Upper lobe of left lung (tissue), 6 donors: Measurements from ENCODE around the gene ALPI. TPM values are rescaled to one million over a fixed set of nuclear protein-coding genes. Genes with fewer than 3 reads are reported as not detected.
A peak's percentile ranks its signal among the peaks of the same experiment; 100 is the strongest.

Experiments
- ATAC-seq, 2 donors: fragments of 200-7000 bp; cut with Tn5 transposase; one replicate each; pipeline ENCODE4 v1.9.1; 2022; ENCODE audit warnings: mild to moderate bottlenecking in 2 of 2, moderate library complexity in 2 of 2; ENCODE audit not compliant: low FRiP score in 2 of 2
- DNase-seq, 2 donors: peaks; one replicate each; pipeline ENCODE4 v3.0.0-alpha.2; 2019 to 2020
- H3K27ac ChIP-seq, 4 donors: fragments of 200-600 bp; sonication (generic); one replicate each; pipeline ENCODE4 v1.5.1; 2016 to 2019
- H3K27me3 ChIP-seq, 4 donors: fragments of 200-600 bp; sonication (generic); one replicate each; pipeline ENCODE4 v1.5.1; 2017 to 2019
- H3K36me3 ChIP-seq, 4 donors: fragments of 200-600 bp; sonication (generic); one replicate each; pipeline ENCODE4 v1.5.1; 2016 to 2019
- H3K4me1 ChIP-seq, 4 donors: fragments of 200-600 bp; sonication (generic); one replicate each; pipeline ENCODE4 v1.5.1; 2018 to 2019
- H3K4me3 ChIP-seq, 4 donors: fragments of 200-600 bp; sonication (generic); one replicate each; pipeline ENCODE4 v1.5.1; 2017 to 2019; ENCODE audit warnings: mild to moderate bottlenecking in 2 of 4, moderate library complexity in 1 of 4
- H3K9me3 ChIP-seq, 4 donors: fragments of 200-600 bp; sonication (generic); one replicate each; pipeline ENCODE4 v1.5.1; 2018 to 2019
- CTCF ChIP-seq, 6 experiments: fragments of 450-650 bp in 4 of 6; fragments of 200-600 bp in 2 of 6; sonication (generic) in 2 of 6; IDR thresholded peaks; one replicate each; pipeline ENCODE4 v1.5.1; 2016 to 2019; ENCODE audit warnings: antibody characterized with exemption in 6 of 6
- EP300 ChIP-seq, 4 donors: sonication (generic); formaldehyde crosslinking; IDR thresholded peaks; one replicate each; pipeline ENCODE4 v1.5.1; 2017; ENCODE audit warnings: antibody characterized with exemption in 4 of 4, control low read depth in 2 of 4
- POLR2A ChIP-seq, 4 donors: fragments of 450-650 bp; IDR thresholded peaks; one replicate each; pipeline ENCODE4 v1.5.1; 2016 to 2017; ENCODE audit warnings: antibody characterized with exemption in 4 of 4, mild to moderate bottlenecking in 2 of 4
- POLR2AphosphoS5 ChIP-seq, 2 donors: sonication (generic); formaldehyde crosslinking; IDR thresholded peaks; one replicate each; pipeline ENCODE4 v1.5.1; 2017; ENCODE audit warnings: antibody characterized with exemption in 2 of 2
- WGBS, 2 donors: methylation state at CpG; one replicate each; pipeline ENCODE4 v1.1.5; 2017 to 2018; 5-methylcytosine and 5-hydroxymethylcytosine counted together
- total RNA-seq, 6 donors: library from RNA; depleted of rRNA in 4 of 6; stranded (reverse); fragments of >200 nt in 4 of 6; gene quantifications; one replicate each; pipeline versions ENCODE4 v1.1.0 to v1.2.1, GENCODE V29; 2016 to 2021
- donor health status: DM: no; HTN: no; CAD: no; lungs with moderate emphysema.
- donor health status: DM: no; HTN: yes; CAD: no; lungs with severe emphysema.

ALPI gene
- total RNA-seq, 6 donors from 2014 or later = not detected

- H3K9me3 ChIP-seq = no peaks in the 10 kb centered on the region
- 78 to 89% methylated on average over 4 to 10 of the region's 12 CpGs for WGBS, 2 donors
- peaks cover 0 to 57% (median 26%) of the 10 kb centered on the region in 4 donors for H3K27me3 ChIP-seq
- H3K4me1 ChIP-seq = peaks cover 7 to 32% (median 14%) of the 10 kb centered on the region in 4 donors
- H3K27ac ChIP-seq = no peak overlapping the region
- DNase-seq = no peak
- H3K36me3 ChIP-seq = no peaks in the 10 kb centered on the region
- TF ChIP-seq CTCF (IDR thresholded peaks at IDR 0.05) (no peak), EP300 (IDR thresholded peaks at IDR 0.05) (no peak), POLR2A (IDR thresholded peaks at IDR 0.05) (no peak), POLR2AphosphoS5 (IDR thresholded peaks at IDR 0.05) (no peak)
- no peak for ATAC-seq
- H3K4me3 ChIP-seq = no peak overlapping the region
These were observed 28.8 kb downstream of the ALPI start for GRCh38 chr2:232484628-232485347.

GRCh38 chr2:232485348-232485756, 29.4 kb downstream of the ALPI start:
- DNase-seq (peak in 1 of 2 donors; percentile 54), ATAC-seq (no peak)
- H3K4me3 ChIP-seq = no peak overlapping the region
- H3K27ac ChIP-seq = no peak overlapping the region
- TF ChIP-seq POLR2AphosphoS5 (IDR thresholded peaks at IDR 0.05) (no peak), CTCF (IDR thresholded peaks at IDR 0.05) (no peak), EP300 (IDR thresholded peaks at IDR 0.05) (no peak), POLR2A (IDR thresholded peaks at IDR 0.05) (no peak)
- H3K36me3 ChIP-seq = no peaks in the 10 kb centered on the region
- H3K4me1 ChIP-seq = peaks cover 7 to 32% (median 14%) of the 10 kb centered on the region in 4 donors
- H3K9me3 ChIP-seq = no peaks in the 10 kb centered on the region
- 8 to 9% methylated on average over 14 to 19 of the region's 22 CpGs for WGBS, 2 donors
- H3K27me3 ChIP-seq = peaks cover 0 to 57% (median 26%) of the 10 kb centered on the region in 4 donors

GRCh38 chr2:232485757-232486557, 30.0 kb downstream of the ALPI start:
- DNase-seq (peak in 1 of 2 donors; percentile 83), ATAC-seq (no peak)
- peaks cover 7 to 32% (median 14%) of the 10 kb centered on the region in 4 donors for H3K4me1 ChIP-seq
- no peak overlapping the region for H3K4me3 ChIP-seq
- H3K36me3 ChIP-seq = no peaks in the 10 kb centered on the region
- WGBS, 2 donors = 3 to 6% methylated on average over 24 to 47 of the region's 111 CpGs
- TF ChIP-seq POLR2A (IDR thresholded peaks at IDR 0.05) (no peak), EP300 (IDR thresholded peaks at IDR 0.05) (no peak), POLR2AphosphoS5 (IDR thresholded peaks at IDR 0.05) (no peak), CTCF (IDR thresholded peaks at IDR 0.05) (no peak)
- H3K9me3 ChIP-seq = no peaks in the 10 kb centered on the region
- no peak overlapping the region for H3K27ac ChIP-seq
- H3K27me3 ChIP-seq = peaks cover 0 to 57% (median 26%) of the 10 kb centered on the region in 4 donors

- WGBS, 2 donors = 3% methylated on average over 32 of the region's 74 CpGs; no CpG with 5 or more reads in 1 of the 2 donors
- peaks cover 0 to 57% (median 26%) of the 10 kb centered on the region in 4 donors for H3K27me3 ChIP-seq
These were observed 30.8 kb downstream of the ALPI start for GRCh38 chr2:232486558-232487384.

More at GRCh38 chr2:232486558-232487384, 30.8 kb downstream of the ALPI start:
- no peak overlapping the region for H3K27ac ChIP-seq
- H3K9me3 ChIP-seq = no peaks in the 10 kb centered on the region
- peaks cover 7 to 32% (median 14%) of the 10 kb centered on the region in 4 donors for H3K4me1 ChIP-seq
- H3K4me3 ChIP-seq = peak overlapping the region in 3 of 4 donors; percentile 13 to 25 (median 18)
- ATAC-seq (no peak), DNase-seq (peak in 1 of 2 donors; percentile 82)
- no peaks in the 10 kb centered on the region for H3K36me3 ChIP-seq
- TF ChIP-seq EP300 (IDR thresholded peaks at IDR 0.05) (no peak), POLR2A (IDR thresholded peaks at IDR 0.05) (no peak), CTCF (IDR thresholded peaks at IDR 0.05) (no peak), POLR2AphosphoS5 (IDR thresholded peaks at IDR 0.05) (no peak)
